A549 treated with AZD9567 at 1 μM for 4 hours (cell line): ENCODE results near the gene TMEM179. TPM values are rescaled to one million over a fixed set of nuclear protein-coding genes. Genes with fewer than 3 reads are reported as not detected.

Experiments used
- total RNA-seq: library from RNA; stranded (reverse); fragments of 200-300 nt; extraction: Qiagen RNA extraction; gene quantifications from 5 replicates; pipeline ENCODE4 v1.2.3, GENCODE V29; 2022; ENCODE audit not compliant: insufficient read depth

TMEM179 gene
- total RNA-seq: 0.27 to 0.36 TPM (median 0.33 TPM) in 4 of 5 replicates, not detected in the other

GRCh38 chr14:104604458-104605449 lies at the start of gene TMEM179:
Gene TMEM179, minus strand, starts transcription at chr14:104604772. Its CDS starts 31 bp downstream, at chr14:104604741.

GRCh38 chr14:104579507-104579906 lies 25.1 kb downstream of the TMEM179 start, which contains the start of gene C14orf180:
Gene C14orf180, plus strand, starts transcription at chr14:104579764. Its CDS starts 6,667 bp downstream, at chr14:104586431.

Other genes with a start within 250 kb of the TMEM179 start
- gene C14orf180, start 25.0 kb downstream of the TMEM179 start, total RNA-seq: not detected in 5 replicates
- 79.3 to 135 TPM (median 130 TPM) in 5 replicates for gene INF2, start 84.8 kb upstream of the TMEM179 start, total RNA-seq
- 4.7 to 7.4 TPM (median 5.8 TPM) in 5 replicates for gene ADSS1, start 119.5 kb upstream of the TMEM179 start, total RNA-seq
- gene SIVA1, start 148.4 kb upstream of the TMEM179 start, total RNA-seq: 111 to 224 TPM (median 212 TPM) in 5 replicates
- gene AKT1, start 191.0 kb upstream of the TMEM179 start, total RNA-seq: 79.8 to 113 TPM (median 105 TPM) in 5 replicates
- 2.4 to 3.7 TPM (median 3.0 TPM) in 5 replicates for gene ZBTB42, start 196.3 kb upstream of the TMEM179 start, total RNA-seq